ENCODE measurements around the gene APBA3.

DNA sequence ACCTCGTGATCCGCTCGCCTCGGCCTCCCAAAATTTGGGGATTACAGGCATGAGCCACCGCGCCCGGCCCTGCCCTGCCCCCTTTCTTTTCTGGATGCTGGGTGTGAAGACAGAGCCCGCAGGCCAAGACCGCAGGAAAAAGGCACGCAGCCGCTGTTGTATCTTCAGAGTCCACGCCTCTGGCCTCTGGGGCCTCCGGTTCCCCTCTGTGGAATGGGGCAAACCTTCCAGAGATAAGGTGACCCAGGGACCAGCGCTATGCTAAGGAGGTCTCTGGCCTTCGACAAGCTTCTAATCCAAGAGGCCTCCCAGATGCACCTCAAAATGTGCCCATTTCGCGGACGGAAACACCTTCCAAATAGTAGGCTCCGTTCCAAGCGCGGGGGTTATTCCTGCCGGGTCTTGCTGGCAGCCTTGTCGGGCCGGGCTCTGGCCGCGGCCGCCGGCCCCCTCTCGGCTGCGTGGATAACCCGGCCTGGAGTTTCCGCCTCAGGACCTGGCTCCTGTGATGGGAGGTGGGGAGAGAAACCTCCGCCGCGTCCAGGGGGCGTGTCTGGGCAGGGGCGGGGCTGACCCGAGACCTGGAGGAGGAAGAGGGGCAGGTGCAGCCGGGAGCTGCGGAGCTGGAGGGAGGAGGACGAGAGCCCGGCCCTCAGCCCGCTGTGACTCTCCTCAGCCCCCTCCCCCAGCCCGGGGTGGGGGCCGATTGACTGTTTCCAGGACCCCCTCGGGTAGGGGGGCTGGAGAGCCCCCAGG is 40.2 kb downstream of the APBA3 start:
- TF ChIP-seq, protein P1, sequence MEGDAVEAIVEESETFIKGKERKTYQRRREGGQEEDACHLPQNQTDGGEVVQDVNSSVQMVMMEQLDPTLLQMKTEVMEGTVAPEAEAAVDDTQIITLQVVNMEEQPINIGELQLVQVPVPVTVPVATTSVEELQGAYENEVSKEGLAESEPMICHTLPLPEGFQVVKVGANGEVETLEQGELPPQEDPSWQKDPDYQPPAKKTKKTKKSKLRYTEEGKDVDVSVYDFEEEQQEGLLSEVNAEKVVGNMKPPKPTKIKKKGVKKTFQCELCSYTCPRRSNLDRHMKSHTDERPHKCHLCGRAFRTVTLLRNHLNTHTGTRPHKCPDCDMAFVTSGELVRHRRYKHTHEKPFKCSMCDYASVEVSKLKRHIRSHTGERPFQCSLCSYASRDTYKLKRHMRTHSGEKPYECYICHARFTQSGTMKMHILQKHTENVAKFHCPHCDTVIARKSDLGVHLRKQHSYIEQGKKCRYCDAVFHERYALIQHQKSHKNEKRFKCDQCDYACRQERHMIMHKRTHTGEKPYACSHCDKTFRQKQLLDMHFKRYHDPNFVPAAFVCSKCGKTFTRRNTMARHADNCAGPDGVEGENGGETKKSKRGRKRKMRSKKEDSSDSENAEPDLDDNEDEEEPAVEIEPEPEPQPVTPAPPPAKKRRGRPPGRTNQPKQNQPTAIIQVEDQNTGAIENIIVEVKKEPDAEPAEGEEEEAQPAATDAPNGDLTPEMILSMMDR (IDR thresholded peaks at IDR 0.05), result peak in 3 of 7 experiments; percentile 3 to 41 (median 14)
- peak in 2 of 3 donors; percentile 46 to 50 for TF ChIP-seq POLR2A (IDR thresholded peaks at IDR 0.05)
